ENCODE results near the gene ZNF775. TPM values are rescaled to one million over a fixed set of nuclear protein-coding genes. Genes with fewer than 3 reads are reported as not detected.

Gene ZNF775
- total RNA-seq, 1 experiment from 2014 or later: 3.4 TPM

GRCh38 chr7:150344299-150344698, 34.8 kb upstream of the ZNF775 start:
- DNase-seq: no peak
- TF ChIP-seq CTCF (conservative IDR thresholded peaks at IDR 0.05) (no peak), EZH2 (IDR thresholded peaks at IDR 0.05; ENCODE audit: low read depth) (no peak)
- Histone ChIP-seq H4K20me1 (ENCODE audit: insufficient read depth) (no peaks in the 10 kb centered on the region), H3K9me2 (ENCODE audit: insufficient read depth) (no peaks in the 10 kb centered on the region), H3K4me3 (no peak overlapping the region), H3K27ac (no peak overlapping the region), H3K79me2 (ENCODE audit: low read depth) (no peaks in the 10 kb centered on the region), H3K36me3 (ENCODE audit: low read depth) (no peaks in the 10 kb centered on the region), H3K9me3 (ENCODE audit: insufficient read depth, low read depth) (peaks cover 4% of the 10 kb centered on the region; the same call in 1 of the 2 replicates), H3K27me3 (ENCODE audit: insufficient read depth, low read depth) (no peaks in the 10 kb centered on the region), H3F3A (ENCODE audit: insufficient read depth, low read depth) (no peaks in the 10 kb centered on the region), H3K4me1 (replicated peaks; ENCODE audit: insufficient read depth) (no peaks in the 10 kb centered on the region), H3K4me2 (no peak overlapping the region), H2AFZ (no peak overlapping the region)
- CTCF ChIA-PET: interaction anchor here (0.5 kb wide), 1 partner anchor 12 kb away, joined by 6 read pairs; no protein-coding TSS in a partner anchor
- intact Hi-C loops (cut with micrococcal nuclease; ENCODE audit: unreplicated experiment): no loop called here
- BruUV-seq (replicated peaks): no TSS peak
- POLR2A ChIA-PET (ENCODE audit: unreplicated experiment): interaction anchor here (0.6 kb wide), 1 partner anchor 22 kb away, joined by 7 read pairs; no protein-coding TSS in a partner anchor

DNA sequence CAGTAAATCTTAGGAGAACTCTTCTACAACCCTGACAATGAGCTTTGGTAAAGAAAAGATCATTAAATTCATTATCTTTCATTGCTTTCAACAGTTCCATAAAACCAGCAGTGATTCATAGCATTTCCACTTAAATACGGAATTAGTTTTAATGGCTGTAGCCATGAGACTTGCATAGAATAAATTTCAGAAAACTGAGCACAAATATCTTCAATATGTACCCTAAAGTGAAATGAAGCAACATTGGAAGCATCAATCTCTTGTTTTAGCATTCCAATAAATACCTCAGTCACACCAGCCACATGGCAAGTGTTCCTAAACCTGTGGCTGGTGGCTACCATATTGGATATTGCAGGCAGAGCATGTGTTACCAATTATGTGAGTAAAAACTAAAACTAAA, 34.1 kb upstream of the ZNF775 start:
- Histone ChIP-seq H3F3A (ENCODE audit: insufficient read depth, low read depth) (no peaks in the 10 kb centered on the region), H2AFZ (no peak overlapping the region), H4K20me1 (ENCODE audit: insufficient read depth) (no peaks in the 10 kb centered on the region), H3K9me2 (ENCODE audit: insufficient read depth) (no peaks in the 10 kb centered on the region), H3K9me3 (ENCODE audit: insufficient read depth, low read depth) (peaks cover 4% of the 10 kb centered on the region; the same call in 1 of the 2 replicates), H3K79me2 (ENCODE audit: low read depth) (no peaks in the 10 kb centered on the region), H3K4me3 (no peak overlapping the region), H3K4me1 (replicated peaks; ENCODE audit: insufficient read depth) (no peaks in the 10 kb centered on the region), H3K4me2 (no peak overlapping the region), H3K27me3 (ENCODE audit: insufficient read depth, low read depth) (no peaks in the 10 kb centered on the region), H3K36me3 (ENCODE audit: low read depth) (no peaks in the 10 kb centered on the region), H3K27ac (no peak overlapping the region)
- TF ChIP-seq CTCF (conservative IDR thresholded peaks at IDR 0.05): no peak
- no peak for TF ChIP-seq EZH2 (IDR thresholded peaks at IDR 0.05; ENCODE audit: low read depth)
- intact Hi-C loops (cut with micrococcal nuclease; ENCODE audit: unreplicated experiment): no loop called here
- POLR2A ChIA-PET (ENCODE audit: unreplicated experiment): interaction anchor here (0.6 kb wide), 1 partner anchor 21 kb away, joined by 7 read pairs; no protein-coding TSS in a partner anchor
- BruUV-seq (replicated peaks): no TSS peak
- CTCF ChIA-PET: interaction anchor here (0.5 kb wide), 1 partner anchor 11 kb away, joined by 6 read pairs; no protein-coding TSS in a partner anchor
- DNase-seq: no peak

DNA sequence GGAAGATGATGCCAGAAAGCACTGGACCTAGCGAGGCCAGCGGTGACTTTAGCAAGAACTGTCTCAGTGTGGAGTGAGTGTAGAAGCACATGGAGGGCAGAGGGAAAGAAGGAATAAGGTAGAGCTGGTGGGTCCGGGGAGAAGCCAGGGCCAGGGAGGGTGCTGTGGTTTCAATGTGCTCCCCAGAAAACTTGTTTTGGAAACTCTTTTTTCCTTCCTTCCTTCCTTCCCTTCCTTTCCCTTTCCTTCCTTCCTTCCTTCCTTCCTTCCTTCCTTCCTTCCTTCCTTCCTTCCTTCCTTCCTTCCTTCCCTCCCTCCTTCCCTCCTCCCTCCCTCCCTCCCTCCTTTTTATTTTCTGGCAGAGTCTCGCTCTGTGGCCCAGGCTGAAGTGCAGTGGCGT, 32.2 kb upstream of the ZNF775 start:
- POLR2A ChIA-PET (ENCODE audit: unreplicated experiment): no interaction called here
- BruUV-seq (replicated peaks): no TSS peak

More for the DNA sequence above, 32.2 kb upstream of the ZNF775 start:
- H3F3A ChIP-seq (ENCODE audit: insufficient read depth, low read depth): peaks cover 5% of the 10 kb centered on the region; the same call in 1 of the 2 replicates
- H2AFZ ChIP-seq: no peak overlapping the region
- H3K4me2 ChIP-seq: no peak overlapping the region
- H3K27me3 ChIP-seq (ENCODE audit: insufficient read depth, low read depth): no peaks in the 10 kb centered on the region
- no peaks in the 10 kb centered on the region for H3K9me2 ChIP-seq (ENCODE audit: insufficient read depth)
- peaks cover 4% of the 10 kb centered on the region; the same call in 1 of the 2 replicates for H3K9me3 ChIP-seq (ENCODE audit: insufficient read depth, low read depth)
- no peak for DNase-seq
- no peak overlapping the region for H3K4me3 ChIP-seq
- CTCF ChIA-PET: no interaction called here
- H3K27ac ChIP-seq: no peak overlapping the region
- peaks cover 4% of the 10 kb centered on the region; the same call in 1 of the 2 replicates for H3K4me1 ChIP-seq (replicated peaks; ENCODE audit: insufficient read depth)
- intact Hi-C loops (cut with micrococcal nuclease; ENCODE audit: unreplicated experiment): no loop called here
- H3K36me3 ChIP-seq (ENCODE audit: low read depth): no peaks in the 10 kb centered on the region
- no peak for TF ChIP-seq EZH2 (IDR thresholded peaks at IDR 0.05; ENCODE audit: low read depth)
- TF ChIP-seq CTCF (conservative IDR thresholded peaks at IDR 0.05): no peak
- H3K79me2 ChIP-seq (ENCODE audit: low read depth): no peaks in the 10 kb centered on the region
- no peaks in the 10 kb centered on the region for H4K20me1 ChIP-seq (ENCODE audit: insufficient read depth)
